Ectodermal cell (in vitro differentiated cells): ENCODE results near the gene SGTA.

ENCODE experiments used
- H3K27ac ChIP-seq: 2 replicates; pipeline ENCODE4 v1.7.0; 2013; ENCODE audit warnings: mild to moderate bottlenecking, low read depth, low read length; ENCODE audit not compliant: insufficient read depth, poor library complexity, severe bottlenecking
- H3K27me3 ChIP-seq: 2 replicates; pipeline ENCODE4 v1.7.0; 2013; ENCODE audit warnings: mild to moderate bottlenecking, low read length; ENCODE audit not compliant: insufficient read depth, control insufficient read depth, poor library complexity, severe bottlenecking
- H3K36me3 ChIP-seq: one replicate; pipeline ENCODE4 v1.7.0; 2013; ENCODE audit warnings: low read length; ENCODE audit not compliant: control insufficient read depth, insufficient read depth
- H3K4me1 ChIP-seq: one replicate; pipeline ENCODE4 v1.7.0; 2013; ENCODE audit warnings: low read length; ENCODE audit not compliant: control insufficient read depth, insufficient read depth
- H3K4me3 ChIP-seq: 2 replicates; pipeline ENCODE4 v1.7.0; 2013; ENCODE audit warnings: low read depth, low read length, control low read depth; ENCODE audit not compliant: insufficient read depth
- H3K9me3 ChIP-seq: 2 replicates; pipeline ENCODE4 v1.7.0; 2013; ENCODE audit warnings: mild to moderate bottlenecking, low read length, moderate library complexity; ENCODE audit not compliant: control insufficient read depth
- WGBS, 2 experiments: methylation state at CpG; one replicate each; pipeline ENCODE4 v1.1.7; 2013; ENCODE audit warnings: missing lambda C conversion rate in 2 of 2; 5-methylcytosine and 5-hydroxymethylcytosine counted together

Gene SGTA

DNA sequence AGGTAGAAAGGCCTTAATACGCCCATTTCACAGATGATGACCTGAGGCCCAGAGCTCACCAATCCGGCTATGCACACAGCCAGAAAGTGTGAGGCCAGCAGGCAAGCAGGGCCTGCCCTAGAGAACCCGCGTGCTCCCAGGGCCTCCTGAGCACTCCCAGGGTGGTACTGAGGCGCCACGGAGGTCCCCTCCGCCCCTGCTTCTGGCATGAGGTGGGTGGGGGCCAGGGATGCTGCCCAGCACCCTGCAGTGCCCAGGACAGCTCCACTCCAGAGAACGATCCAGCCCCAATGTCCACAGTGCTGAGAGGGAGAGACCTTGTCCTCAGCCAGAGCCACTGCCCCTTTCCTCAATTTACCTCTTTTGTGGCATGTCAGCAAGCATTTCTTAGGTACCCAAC lies 13.9 kb downstream of the SGTA start:
- Histone ChIP-seq H3K4me1 (no peaks in the 10 kb centered on the region), H3K9me3 (no peaks in the 10 kb centered on the region), H3K4me3 (no peak overlapping the region), H3K27ac (no peak overlapping the region), H3K27me3 (no peaks in the 10 kb centered on the region), H3K36me3 (peaks cover 9% of the 10 kb centered on the region)
- WGBS, 2 experiments = 95 to 97% methylated on average over 8 of the region's 8 CpGs

DNA sequence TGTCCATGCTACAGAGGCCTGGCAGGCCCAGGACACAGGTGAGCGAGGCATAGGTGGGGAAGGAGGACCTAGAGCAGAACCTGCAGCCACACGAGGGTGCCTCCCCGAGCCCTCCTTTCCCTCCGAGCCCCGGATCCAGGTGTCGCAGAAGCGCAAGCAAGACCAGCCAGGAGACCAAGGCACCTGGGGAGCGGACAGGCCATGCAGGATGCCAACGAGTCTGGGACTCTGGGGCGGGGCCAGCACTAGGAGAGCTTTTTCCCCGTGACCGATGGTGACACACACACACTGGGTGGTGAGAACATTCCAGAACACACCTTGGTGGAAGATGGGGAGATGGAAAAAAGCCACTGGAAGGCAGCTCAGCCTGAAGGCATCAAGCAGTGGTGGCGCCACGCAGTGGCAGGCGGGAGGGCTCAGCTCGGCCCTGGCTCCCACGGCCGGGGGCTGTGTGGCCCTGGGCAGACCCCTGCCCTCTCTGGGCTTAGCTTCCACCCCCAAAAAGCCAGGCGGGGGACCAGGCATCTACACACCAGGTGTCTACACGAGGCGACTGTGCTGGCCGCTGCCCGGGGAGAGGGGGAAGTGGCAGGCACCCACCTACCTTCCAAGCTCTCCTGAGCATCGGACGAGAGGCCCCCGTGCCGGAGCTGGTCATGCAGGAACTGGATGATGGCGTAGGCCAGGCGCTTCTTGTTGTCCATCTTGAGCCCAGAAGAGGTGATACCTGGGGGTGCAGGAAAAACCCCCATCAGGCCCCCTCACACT lies 14.5 kb downstream of the SGTA start:
- WGBS, 2 experiments = 96% methylated on average over 29 of the region's 29 CpGs
- Histone ChIP-seq H3K9me3 (no peaks in the 10 kb centered on the region), H3K4me3 (no peak overlapping the region), H3K27me3 (no peaks in the 10 kb centered on the region), H3K36me3 (peaks cover 15% of the 10 kb centered on the region), H3K4me1 (no peaks in the 10 kb centered on the region), H3K27ac (no peak overlapping the region)

DNA sequence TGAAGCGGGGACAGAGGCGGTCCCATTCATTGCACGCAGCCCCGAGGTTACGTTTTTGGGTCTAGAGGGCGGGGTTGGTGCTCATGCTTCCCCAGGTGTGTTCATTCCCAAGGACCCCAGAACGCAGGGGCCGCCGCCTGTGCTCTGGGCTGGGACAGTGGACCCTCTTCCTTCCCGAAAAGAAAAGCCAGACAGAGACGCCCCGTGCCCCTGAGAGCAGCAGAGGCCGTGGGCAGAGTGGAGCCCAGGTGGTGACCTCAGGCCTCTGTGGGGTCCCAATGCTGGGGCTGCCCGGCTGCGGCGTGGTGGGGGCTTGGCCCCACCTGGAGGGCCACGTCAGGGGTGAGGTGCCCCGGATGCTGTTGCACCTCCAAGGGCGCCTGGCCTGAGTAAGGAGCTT lies 15.4 kb downstream of the SGTA start:
- WGBS, 2 experiments = 94 to 96% methylated on average over 19 of the region's 19 CpGs

DNA sequence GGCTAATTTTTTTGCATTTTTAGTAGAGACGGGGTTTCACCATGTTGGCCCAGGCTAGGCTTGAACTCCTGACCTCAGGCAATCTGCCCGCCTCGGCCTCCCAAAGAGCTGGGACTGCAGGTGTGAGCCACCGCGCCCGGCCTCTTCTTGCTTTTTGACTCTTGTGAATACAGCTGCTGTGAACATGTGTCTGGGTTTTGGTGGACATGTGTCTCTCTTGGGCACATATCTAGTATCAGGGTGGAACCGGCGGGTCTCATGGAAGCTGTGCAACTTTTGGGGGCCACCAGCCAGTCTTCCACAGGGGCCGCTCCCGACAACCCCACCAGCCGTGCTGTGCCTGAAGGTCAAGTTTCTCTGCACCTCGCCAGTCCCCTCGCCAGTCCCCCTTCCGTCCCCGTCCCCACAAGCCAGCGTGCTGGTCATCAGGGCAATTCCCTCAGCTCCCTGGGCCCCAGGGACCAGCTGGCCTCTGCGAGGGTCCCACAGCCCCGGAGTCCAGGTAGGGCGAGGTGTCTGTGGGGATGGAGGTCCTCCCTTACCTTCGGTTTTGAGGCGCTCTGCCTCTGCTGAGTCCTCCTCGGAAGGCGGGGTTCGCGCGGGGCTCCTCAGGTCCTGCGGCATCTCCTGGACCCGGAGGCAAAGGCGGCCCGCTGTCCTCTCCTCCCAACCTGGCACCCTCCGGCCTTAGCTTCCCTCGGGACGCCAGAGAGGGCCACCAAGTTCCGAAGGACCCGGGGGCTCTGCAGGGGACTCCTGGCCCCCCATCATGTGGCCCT lies 16.3 kb downstream of the SGTA start:
- Histone ChIP-seq H3K4me1 (no peaks in the 10 kb centered on the region), H3K27ac (no peak overlapping the region), H3K27me3 (no peaks in the 10 kb centered on the region), H3K36me3 (peaks cover 31% of the 10 kb centered on the region), H3K9me3 (no peaks in the 10 kb centered on the region), H3K4me3 (no peak overlapping the region)
- 94 to 95% methylated on average over 35 of the region's 35 CpGs for WGBS, 2 experiments

More for the DNA sequence above, 15.4 kb downstream of the SGTA start:
- peaks cover 22% of the 10 kb centered on the region for H3K36me3 ChIP-seq
- H3K4me3 ChIP-seq = no peak overlapping the region
- no peaks in the 10 kb centered on the region for H3K4me1 ChIP-seq
- H3K9me3 ChIP-seq = no peaks in the 10 kb centered on the region
- no peak overlapping the region for H3K27ac ChIP-seq
- H3K27me3 ChIP-seq = no peaks in the 10 kb centered on the region

DNA sequence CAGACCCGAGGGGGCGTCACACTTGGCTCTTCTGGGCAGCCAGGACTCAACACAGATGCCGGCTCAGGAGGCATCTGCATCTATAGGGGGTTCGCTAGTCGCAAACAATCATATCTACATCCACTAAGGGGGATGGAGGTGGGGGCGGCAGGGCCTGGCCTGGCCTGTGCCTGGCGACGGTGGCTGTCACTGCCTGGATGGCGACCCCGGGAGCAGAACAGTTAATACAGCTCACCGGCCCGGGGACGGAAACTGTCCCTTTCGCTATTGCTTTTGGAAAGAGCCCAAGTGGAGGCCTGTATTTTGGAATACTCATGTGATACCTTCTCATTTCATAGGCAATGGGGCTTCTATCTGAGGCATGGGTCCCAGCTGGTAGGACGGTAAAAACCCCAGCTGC lies 17.7 kb downstream of the SGTA start:
- no peaks in the 10 kb centered on the region for H3K4me1 ChIP-seq
- no peaks in the 10 kb centered on the region for H3K9me3 ChIP-seq
- H3K27me3 ChIP-seq = no peaks in the 10 kb centered on the region
- no peak overlapping the region for H3K4me3 ChIP-seq
- 96% methylated on average over 15 of the region's 15 CpGs for WGBS, 2 experiments
- H3K36me3 ChIP-seq = peaks cover 43% of the 10 kb centered on the region
- no peak overlapping the region for H3K27ac ChIP-seq

DNA sequence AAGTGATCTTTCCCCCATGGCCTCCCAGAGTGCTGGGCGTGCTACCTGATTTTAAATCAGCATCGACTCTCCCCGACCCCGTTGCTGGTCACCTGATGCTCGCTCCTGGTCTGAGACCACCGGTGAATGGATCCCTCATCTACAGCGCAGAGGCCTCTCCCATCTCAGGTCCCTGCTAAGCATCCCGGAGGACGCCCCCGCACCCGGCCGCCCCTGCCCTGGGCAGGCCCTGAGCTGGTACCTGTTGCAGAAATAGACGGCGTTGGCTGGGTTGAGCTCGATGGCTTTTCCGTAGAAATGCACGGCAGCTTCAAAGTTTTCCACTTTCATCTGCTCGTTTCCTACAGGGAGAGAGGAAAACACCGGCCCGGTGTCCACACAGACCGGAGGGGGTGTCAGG lies 18.1 kb downstream of the SGTA start:
- no peak overlapping the region for H3K4me3 ChIP-seq
- WGBS, 2 experiments = 93 to 94% methylated on average over 21 of the region's 21 CpGs
- peaks cover 43% of the 10 kb centered on the region for H3K36me3 ChIP-seq
- no peaks in the 10 kb centered on the region for H3K9me3 ChIP-seq
- H3K27me3 ChIP-seq = no peaks in the 10 kb centered on the region
- H3K27ac ChIP-seq = no peak overlapping the region
- H3K4me1 ChIP-seq = no peaks in the 10 kb centered on the region

DNA sequence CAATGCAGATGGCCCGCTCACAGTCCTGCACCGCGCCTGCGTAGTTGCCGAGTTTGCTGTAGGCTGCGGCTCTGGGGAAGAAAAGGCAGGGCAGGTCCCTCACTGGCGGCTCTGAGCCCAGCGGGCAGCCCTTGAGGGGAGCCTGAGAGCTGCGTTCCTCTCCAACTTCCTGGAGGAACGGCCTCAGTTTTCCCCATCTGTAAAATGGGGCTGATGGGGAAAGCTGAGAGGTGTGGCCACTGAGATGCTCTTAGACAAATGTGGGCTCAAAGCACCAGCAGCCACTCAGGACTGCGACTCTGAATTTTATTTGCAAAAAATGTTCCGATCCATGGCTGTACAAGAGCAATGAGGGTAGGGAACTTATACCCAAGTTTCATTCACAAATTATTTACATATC lies 19.4 kb downstream of the SGTA start:
- Histone ChIP-seq H3K4me3 (no peak overlapping the region), H3K27me3 (no peaks in the 10 kb centered on the region), H3K9me3 (no peaks in the 10 kb centered on the region), H3K27ac (no peak overlapping the region), H3K36me3 (peaks cover 51% of the 10 kb centered on the region), H3K4me1 (no peaks in the 10 kb centered on the region)
- WGBS, 2 experiments = 96 to 97% methylated on average over 12 of the region's 12 CpGs

DNA sequence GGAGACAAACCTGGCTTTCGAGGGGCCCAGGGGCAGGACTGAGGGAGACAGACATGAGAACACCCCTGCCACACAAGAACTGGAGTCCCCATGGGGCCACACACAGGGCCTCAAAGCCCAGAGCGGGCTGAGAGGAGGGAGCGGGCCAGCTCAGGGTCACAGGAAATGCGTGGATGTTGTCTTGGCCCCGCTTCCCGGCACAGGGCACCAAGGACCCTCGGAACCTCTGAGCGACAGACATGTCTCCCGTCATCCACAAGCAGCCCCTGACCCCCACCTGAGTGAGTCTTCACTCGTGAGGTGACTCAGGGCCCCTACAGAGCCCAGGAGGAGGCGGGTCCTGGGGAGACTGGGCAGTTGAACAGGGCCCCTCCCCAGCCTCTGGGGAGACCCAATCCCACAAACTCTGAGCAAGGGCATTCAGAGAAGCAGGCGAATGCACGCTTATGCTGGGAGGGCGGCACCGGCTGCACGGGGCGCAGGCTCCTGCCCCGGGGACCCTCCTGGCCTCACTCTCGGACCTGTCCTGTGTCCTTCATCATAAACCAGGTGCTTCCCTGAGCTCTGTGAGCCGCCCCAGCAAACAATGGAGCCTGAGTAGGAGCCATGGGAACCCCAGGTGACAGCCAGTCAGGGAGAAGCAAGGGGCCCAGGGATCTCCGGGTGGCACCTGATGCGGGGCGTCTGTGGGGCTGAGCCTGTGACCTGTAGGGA lies 20.1 kb downstream of the SGTA start:
- Histone ChIP-seq H3K36me3 (peaks cover 52% of the 10 kb centered on the region), H3K27ac (no peak overlapping the region), H3K4me1 (no peaks in the 10 kb centered on the region), H3K27me3 (no peaks in the 10 kb centered on the region), H3K9me3 (no peaks in the 10 kb centered on the region), H3K4me3 (no peak overlapping the region)
- 95 to 96% methylated on average over 23 of the region's 23 CpGs for WGBS, 2 experiments

DNA sequence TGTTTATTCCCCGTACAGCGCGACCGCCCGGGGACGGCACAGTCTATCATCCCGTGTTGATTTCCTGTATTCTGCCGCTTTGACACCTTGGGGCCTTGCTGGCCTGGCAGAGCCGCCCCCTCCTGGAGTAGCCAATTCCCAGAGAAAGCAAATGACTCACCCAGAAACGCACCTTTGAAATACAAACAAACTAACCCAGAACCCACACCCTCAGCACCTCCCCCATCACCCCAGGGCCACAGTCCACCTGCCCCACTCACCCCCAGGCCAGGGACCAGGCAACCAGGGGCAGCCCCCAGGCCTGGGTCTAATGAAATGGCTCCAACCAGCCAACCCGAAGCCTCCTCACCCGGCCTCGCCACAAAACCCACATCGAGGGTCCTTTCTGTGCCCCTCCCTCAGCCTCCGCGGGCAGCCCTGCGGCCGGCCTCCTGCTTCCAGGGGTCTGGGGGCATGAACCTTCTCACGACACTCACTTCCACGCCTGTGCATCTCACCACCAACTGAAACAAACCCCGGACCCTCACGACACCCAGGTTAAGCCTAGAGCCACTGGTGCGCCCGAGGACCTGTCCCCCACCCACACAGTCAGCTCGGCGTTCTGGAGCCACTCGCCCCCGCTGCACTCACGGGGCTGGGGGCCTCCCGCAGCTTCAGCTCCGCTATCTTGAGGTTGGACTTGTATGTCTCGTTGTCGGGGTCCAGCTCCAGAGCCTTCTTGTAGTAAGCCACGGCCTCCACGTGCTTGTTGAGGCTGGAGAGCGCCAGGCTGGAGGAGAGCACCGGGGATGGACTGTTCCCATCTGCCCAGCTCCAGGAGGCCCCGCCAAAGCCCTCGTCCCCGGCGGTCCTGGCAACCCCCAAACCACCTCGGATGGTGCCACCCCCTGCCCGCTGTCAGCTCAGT lies 20.9 kb downstream of the SGTA start:
- Histone ChIP-seq H3K36me3 (peaks cover 47% of the 10 kb centered on the region), H3K27me3 (no peaks in the 10 kb centered on the region), H3K9me3 (no peaks in the 10 kb centered on the region), H3K27ac (no peak overlapping the region), H3K4me1 (no peaks in the 10 kb centered on the region), H3K4me3 (no peak overlapping the region)
- 94% methylated on average over 43 of the region's 43 CpGs for WGBS, 2 experiments
